GM10248 (cell line): ENCODE results near the gene PAX7.

Experiments used
- CTCF ChIA-PET: fragments of 300-600 bp; sonication (Branson Sonifier 250); formaldehyde crosslinking; extraction: SDS; loops from one replicate; lab custom pipeline; 2021; ENCODE audit warnings: antibody characterized with exemption; lab: Yijun Ruan, JAX
- POLR2A ChIA-PET: fragments of 350-650 bp; sonication (Branson Sonifier 250); formaldehyde crosslinking; extraction: SDS; loops from one replicate; lab custom pipeline; 2020; ENCODE audit warnings: antibody characterized with exemption; lab: Yijun Ruan, JAX
- DNase-seq: peaks from one replicate; pipeline ENCODE4 v3.0.0; 2012; ENCODE audit errors: extremely low spot score
- TF ChIP-seq, protein P1 (sequence below): IDR thresholded peaks from 2 replicates; pipeline ENCODE4 v1.5.1; 2012; ENCODE audit warnings: mild to moderate bottlenecking, low read depth; ENCODE audit errors: extremely low read depth, missing control alignments, control extremely low read depth

Gene PAX7

DNA sequence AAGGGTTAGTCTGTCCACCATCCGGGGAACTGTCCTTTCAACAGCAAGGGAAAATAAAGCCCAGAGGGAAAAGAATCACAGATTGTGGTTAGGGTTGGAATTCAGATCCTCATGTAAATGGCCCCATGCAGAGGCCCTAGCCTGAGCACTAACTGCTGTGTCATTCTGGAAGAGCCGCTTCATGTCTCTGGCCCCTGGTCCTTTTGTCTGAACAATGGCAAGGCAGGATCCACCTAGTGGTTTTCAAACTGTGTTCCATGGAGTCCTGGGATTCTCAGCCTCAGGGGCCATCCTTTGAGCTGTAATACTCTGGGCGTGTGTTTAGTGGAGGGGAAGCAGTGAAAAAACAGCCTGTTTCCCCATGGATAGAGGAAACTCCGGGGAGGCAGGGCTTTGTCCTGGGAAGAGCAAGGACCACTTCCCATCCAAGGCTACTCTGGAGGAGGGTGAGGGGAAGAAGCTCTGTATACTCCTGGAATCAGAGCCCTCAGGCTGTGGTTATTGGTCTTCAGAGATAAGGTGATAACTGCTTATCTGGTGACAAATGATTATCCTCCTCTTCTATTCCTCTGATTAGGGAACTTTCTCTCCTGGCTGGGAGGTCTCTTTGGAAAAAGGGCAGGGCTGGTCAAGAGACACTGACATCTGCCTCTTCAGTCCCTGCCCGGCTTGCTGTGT is 19.2 kb downstream of the PAX7 start:
- TF ChIP-seq, protein P1, sequence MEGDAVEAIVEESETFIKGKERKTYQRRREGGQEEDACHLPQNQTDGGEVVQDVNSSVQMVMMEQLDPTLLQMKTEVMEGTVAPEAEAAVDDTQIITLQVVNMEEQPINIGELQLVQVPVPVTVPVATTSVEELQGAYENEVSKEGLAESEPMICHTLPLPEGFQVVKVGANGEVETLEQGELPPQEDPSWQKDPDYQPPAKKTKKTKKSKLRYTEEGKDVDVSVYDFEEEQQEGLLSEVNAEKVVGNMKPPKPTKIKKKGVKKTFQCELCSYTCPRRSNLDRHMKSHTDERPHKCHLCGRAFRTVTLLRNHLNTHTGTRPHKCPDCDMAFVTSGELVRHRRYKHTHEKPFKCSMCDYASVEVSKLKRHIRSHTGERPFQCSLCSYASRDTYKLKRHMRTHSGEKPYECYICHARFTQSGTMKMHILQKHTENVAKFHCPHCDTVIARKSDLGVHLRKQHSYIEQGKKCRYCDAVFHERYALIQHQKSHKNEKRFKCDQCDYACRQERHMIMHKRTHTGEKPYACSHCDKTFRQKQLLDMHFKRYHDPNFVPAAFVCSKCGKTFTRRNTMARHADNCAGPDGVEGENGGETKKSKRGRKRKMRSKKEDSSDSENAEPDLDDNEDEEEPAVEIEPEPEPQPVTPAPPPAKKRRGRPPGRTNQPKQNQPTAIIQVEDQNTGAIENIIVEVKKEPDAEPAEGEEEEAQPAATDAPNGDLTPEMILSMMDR, result no peak
- ChIA-PET CTCF (no interaction called here), POLR2A (no interaction called here)
- no peak for DNase-seq

- POLR2A ChIA-PET, result no interaction called here
- CTCF ChIA-PET, result no interaction called here
- TF ChIP-seq, protein P1, result no peak
- DNase-seq, result no peak
These were observed 21.1 kb downstream of the PAX7 start for GRCh38 chr1:18651713-18652112.

GRCh38 chr1:18652791-18653190 is 22.1 kb downstream of the PAX7 start:
- no peak for DNase-seq
- ChIA-PET POLR2A (no interaction called here), CTCF (no interaction called here)
- TF ChIP-seq, protein P1, result no peak

GRCh38 chr1:18653367-18653766 is 22.7 kb downstream of the PAX7 start:
- ChIA-PET CTCF (no interaction called here), POLR2A (no interaction called here)
- TF ChIP-seq, protein P1, result no peak
- no peak for DNase-seq

DNA sequence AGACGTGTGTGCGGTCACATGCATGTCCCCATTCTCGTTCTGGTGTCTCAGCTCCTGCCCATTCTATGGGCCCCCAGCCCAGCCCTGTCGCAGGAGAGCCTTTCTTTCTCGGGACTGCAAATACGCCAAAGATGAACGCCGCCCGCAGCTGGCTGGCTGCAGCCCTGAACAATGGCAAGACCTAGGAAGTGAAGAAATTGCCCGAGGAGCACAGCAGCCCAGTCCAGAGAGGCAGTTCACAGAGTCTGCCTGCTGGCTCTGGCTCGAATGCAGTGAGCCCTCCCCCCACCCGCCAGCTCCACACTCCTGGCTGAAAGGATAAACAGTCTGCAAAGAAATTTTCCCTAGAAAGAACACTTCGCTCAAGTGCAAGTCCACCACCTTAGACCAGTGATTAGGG is 23.3 kb downstream of the PAX7 start:
- CTCF ChIA-PET, result no interaction called here
- TF ChIP-seq, protein P1, result no peak
- POLR2A ChIA-PET, result no interaction called here
- no peak for DNase-seq

GRCh38 chr1:18654599-18654998 is 24.0 kb downstream of the PAX7 start:
- CTCF ChIA-PET, result no interaction called here
- POLR2A ChIA-PET, result no interaction called here
- DNase-seq, result no peak
- TF ChIP-seq, protein P1, result no peak
